ENCODE measurements around the gene FXYD4.

Gene FXYD4

GRCh38 chr10:43419997-43420368, 48.5 kb downstream of the FXYD4 start:
- TF ChIP-seq ZFX (IDR thresholded peaks at IDR 0.05) = no peak
- TF ChIP-seq, protein P1, sequence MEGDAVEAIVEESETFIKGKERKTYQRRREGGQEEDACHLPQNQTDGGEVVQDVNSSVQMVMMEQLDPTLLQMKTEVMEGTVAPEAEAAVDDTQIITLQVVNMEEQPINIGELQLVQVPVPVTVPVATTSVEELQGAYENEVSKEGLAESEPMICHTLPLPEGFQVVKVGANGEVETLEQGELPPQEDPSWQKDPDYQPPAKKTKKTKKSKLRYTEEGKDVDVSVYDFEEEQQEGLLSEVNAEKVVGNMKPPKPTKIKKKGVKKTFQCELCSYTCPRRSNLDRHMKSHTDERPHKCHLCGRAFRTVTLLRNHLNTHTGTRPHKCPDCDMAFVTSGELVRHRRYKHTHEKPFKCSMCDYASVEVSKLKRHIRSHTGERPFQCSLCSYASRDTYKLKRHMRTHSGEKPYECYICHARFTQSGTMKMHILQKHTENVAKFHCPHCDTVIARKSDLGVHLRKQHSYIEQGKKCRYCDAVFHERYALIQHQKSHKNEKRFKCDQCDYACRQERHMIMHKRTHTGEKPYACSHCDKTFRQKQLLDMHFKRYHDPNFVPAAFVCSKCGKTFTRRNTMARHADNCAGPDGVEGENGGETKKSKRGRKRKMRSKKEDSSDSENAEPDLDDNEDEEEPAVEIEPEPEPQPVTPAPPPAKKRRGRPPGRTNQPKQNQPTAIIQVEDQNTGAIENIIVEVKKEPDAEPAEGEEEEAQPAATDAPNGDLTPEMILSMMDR (conservative IDR thresholded peaks at IDR 0.05) = no peak
- peak overlapping the region; percentile 85 for H3K27ac ChIP-seq

GRCh38 chr10:43420369-43421200, 49.1 kb downstream of the FXYD4 start:
- H3K27ac ChIP-seq = peak overlapping the region; percentile 85
- TF ChIP-seq, protein P1 (conservative IDR thresholded peaks at IDR 0.05) = no peak
- peak; percentile 53; the same call in 1 of the 2 replicates for TF ChIP-seq ZFX (IDR thresholded peaks at IDR 0.05)

DNA sequence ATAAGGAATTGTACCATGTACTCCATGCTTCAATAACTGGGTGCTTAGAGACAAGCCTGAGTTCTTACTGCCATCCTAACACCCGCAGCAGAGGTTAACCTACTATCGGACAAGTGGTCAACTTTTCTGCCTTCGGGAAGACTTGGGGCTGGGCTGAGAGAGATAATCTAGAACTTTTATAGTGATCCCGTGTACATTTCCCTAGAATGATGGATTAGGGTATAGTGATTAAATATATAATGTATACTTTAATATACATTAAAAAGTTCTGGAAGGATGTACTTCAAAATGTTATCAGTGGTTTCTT, 49.7 kb downstream of the FXYD4 start:
- H3K27ac ChIP-seq = peak overlapping the region; percentile 85
- TF ChIP-seq ZFX (IDR thresholded peaks at IDR 0.05) = no peak
- TF ChIP-seq, protein P1 (conservative IDR thresholded peaks at IDR 0.05) = no peak

GRCh38 chr10:43421519-43421918, 50.1 kb downstream of the FXYD4 start:
- TF ChIP-seq, protein P1 (conservative IDR thresholded peaks at IDR 0.05) = no peak
- no peak for TF ChIP-seq ZFX (IDR thresholded peaks at IDR 0.05)
- peak overlapping the region; percentile 7; the same call in 1 of the 2 replicates for H3K27ac ChIP-seq

GRCh38 chr10:43421944-43422343, 50.5 kb downstream of the FXYD4 start:
- peak overlapping the region; percentile 7; the same call in 1 of the 2 replicates for H3K27ac ChIP-seq

GRCh38 chr10:43424416-43424815, 53.0 kb downstream of the FXYD4 start:
- no peak overlapping the region for H3K27ac ChIP-seq
- TF ChIP-seq, protein P1 (conservative IDR thresholded peaks at IDR 0.05) = no peak
- TF ChIP-seq ZFX (IDR thresholded peaks at IDR 0.05) = no peak

Data from C4-2B (cell line).